ENCODE measurements around the gene WASHC3. TPM values are rescaled to one million over a fixed set of nuclear protein-coding genes. Genes with fewer than 3 reads are reported as not detected.
"Not testable (repeated sequence)": the region's sequence is repeated elsewhere in the genome, so short reads cannot be mapped to it uniquely, and the experiment has no call there.

WASHC3 gene
- total and polyA plus RNA-seq, 11 donors, result 34.8 to 65.5 (median 43.0) TPM

GRCh38 chr12:102024765-102025164, 37.0 kb downstream of the WASHC3 start:
- Histone ChIP-seq H3K27me3 (no peaks in the 10 kb centered on the region), H3K36me3 (peaks cover 0 to 69% (median 18%) of the 10 kb centered on the region in 9 donors), H3K9me3 (no peaks in the 10 kb centered on the region), H3K4me1 (peaks cover 0 to 3% (median 0%) of the 10 kb centered on the region in 12 donors), H3K27ac (no peak overlapping the region), H3K4me3 (no peak overlapping the region)
- intact Hi-C loops (cut with DNase I), result no loop called here
- TF ChIP-seq POLR2A (IDR thresholded peaks at IDR 0.05), result no peak
- TF ChIP-seq, protein P1, sequence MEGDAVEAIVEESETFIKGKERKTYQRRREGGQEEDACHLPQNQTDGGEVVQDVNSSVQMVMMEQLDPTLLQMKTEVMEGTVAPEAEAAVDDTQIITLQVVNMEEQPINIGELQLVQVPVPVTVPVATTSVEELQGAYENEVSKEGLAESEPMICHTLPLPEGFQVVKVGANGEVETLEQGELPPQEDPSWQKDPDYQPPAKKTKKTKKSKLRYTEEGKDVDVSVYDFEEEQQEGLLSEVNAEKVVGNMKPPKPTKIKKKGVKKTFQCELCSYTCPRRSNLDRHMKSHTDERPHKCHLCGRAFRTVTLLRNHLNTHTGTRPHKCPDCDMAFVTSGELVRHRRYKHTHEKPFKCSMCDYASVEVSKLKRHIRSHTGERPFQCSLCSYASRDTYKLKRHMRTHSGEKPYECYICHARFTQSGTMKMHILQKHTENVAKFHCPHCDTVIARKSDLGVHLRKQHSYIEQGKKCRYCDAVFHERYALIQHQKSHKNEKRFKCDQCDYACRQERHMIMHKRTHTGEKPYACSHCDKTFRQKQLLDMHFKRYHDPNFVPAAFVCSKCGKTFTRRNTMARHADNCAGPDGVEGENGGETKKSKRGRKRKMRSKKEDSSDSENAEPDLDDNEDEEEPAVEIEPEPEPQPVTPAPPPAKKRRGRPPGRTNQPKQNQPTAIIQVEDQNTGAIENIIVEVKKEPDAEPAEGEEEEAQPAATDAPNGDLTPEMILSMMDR (IDR thresholded peaks at IDR 0.05), result no peak
- ATAC-seq (no peak), DNase-seq (no peak)
- 22 to 44% (median 39%) methylated on average over 2 of the region's 2 CpGs for WGBS, 4 donors

DNA sequence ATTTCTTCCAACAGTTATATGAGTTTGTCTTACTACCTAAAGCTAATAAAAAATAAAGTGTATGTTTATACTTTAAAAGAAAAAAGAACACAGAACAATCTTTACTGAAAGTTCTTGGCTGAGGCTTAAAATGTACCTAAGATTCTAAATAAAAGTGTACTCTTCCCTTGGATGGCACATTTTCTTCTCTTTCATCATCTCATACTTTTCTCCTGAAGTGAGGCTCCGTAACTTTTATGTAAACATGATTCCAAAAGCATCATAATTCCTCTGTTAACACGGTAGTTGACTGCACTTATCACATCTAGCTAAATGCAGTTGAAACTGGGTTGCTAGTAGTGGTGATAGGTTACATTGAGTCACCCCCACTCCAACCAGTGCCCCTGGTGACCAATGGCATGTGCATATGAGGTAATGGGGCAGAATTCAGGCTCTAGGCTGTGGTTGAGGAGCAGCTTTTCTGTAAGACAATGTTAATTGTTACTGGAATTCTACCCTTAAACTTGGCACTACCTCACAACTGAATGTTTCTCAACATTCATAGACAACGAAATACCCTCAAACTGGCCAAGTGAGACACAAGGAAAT, 38.4 kb downstream of the WASHC3 start:
- DNase-seq (no peak), ATAC-seq (no peak)
- H3K27ac ChIP-seq, result peak overlapping the region in 1 of 12 donors; percentile 68
- no peaks in the 10 kb centered on the region for H3K27me3 ChIP-seq
- intact Hi-C loops (cut with DNase I), result no loop called here
- H3K9me3 ChIP-seq, result no peaks in the 10 kb centered on the region
- H3K4me1 ChIP-seq, result peaks cover 0 to 3% (median 0%) of the 10 kb centered on the region in 12 donors
- peaks cover 0 to 70% (median 24%) of the 10 kb centered on the region in 9 donors for H3K36me3 ChIP-seq
- 89 to 95% (median 92%) methylated on average over 3 of the region's 3 CpGs for WGBS, 4 donors
- TF ChIP-seq, protein P1 (IDR thresholded peaks at IDR 0.05), result no peak
- no peak for TF ChIP-seq POLR2A (IDR thresholded peaks at IDR 0.05)
- H3K4me3 ChIP-seq, result no peak overlapping the region

GRCh38 chr12:102022286-102022685, 39.5 kb downstream of the WASHC3 start:
- DNase-seq (no peak), ATAC-seq (no peak)
- Histone ChIP-seq H3K9me3 (no peaks in the 10 kb centered on the region), H3K27me3 (no peaks in the 10 kb centered on the region), H3K4me1 (peaks cover 0 to 3% (median 0%) of the 10 kb centered on the region in 12 donors), H3K27ac (no peak overlapping the region), H3K36me3 (peaks cover 0 to 77% (median 33%) of the 10 kb centered on the region in 9 donors), H3K4me3 (no peak overlapping the region)
- no peak for TF ChIP-seq POLR2A (IDR thresholded peaks at IDR 0.05)
- TF ChIP-seq, protein P1 (IDR thresholded peaks at IDR 0.05), result no peak
- 93 to 100% (median 98%) methylated on average over 1 of the region's 1 CpG for WGBS, 4 donors
- intact Hi-C loops (cut with DNase I), result no loop called here

- DNase-seq (no peak), ATAC-seq (no peak)
- Histone ChIP-seq H3K27me3 (no peaks in the 10 kb centered on the region), H3K4me3 (no peak overlapping the region), H3K9me3 (no peaks in the 10 kb centered on the region), H3K4me1 (peaks cover 0 to 3% (median 0%) of the 10 kb centered on the region in 12 donors), H3K36me3 (peaks cover 0 to 83% (median 39%) of the 10 kb centered on the region in 9 donors), H3K27ac (no peak overlapping the region)
- intact Hi-C loops (cut with DNase I), result no loop called here
- 59 to 78% (median 69%) methylated on average over 2 of the region's 2 CpGs for WGBS, 4 donors
- no peak for TF ChIP-seq POLR2A (IDR thresholded peaks at IDR 0.05)
- TF ChIP-seq, protein P1 (IDR thresholded peaks at IDR 0.05), result no peak
Observed at GRCh38 chr12:102021540-102022246, 40.1 kb downstream of the WASHC3 start.

- DNase-seq; intact Hi-C loops (cut with DNase I); H3K4me1 ChIP-seq; H3K4me3 ChIP-seq; H3K27ac ChIP-seq; H3K27me3 ChIP-seq; ATAC-seq; H3K9me3 ChIP-seq: not testable (repeated sequence)
- H3K36me3 ChIP-seq, result peaks cover 0 to 80% (median 29%) of the 10 kb centered on the region in 9 donors
- 95 to 99% (median 98%) methylated on average over 5 of the region's 5 CpGs for WGBS, 4 donors
Observed at GRCh38 chr12:102018607-102019006, 43.2 kb downstream of the WASHC3 start.

Measured in heart left ventricle (tissue), 16 donors.